GM21737 (cell line): Measurements from ENCODE around the gene CFC1B.
"Not testable (repeated sequence)": the region's sequence is repeated elsewhere in the genome, so short reads cannot be mapped to it uniquely, and the experiment has no call there.

ENCODE experiments used
- ATAC-seq: cut with Tn5 transposase; IDR thresholded peaks from one replicate; pipeline ENCODE4 v1.9.1; 2021; ENCODE audit warnings: mild to moderate bottlenecking, moderate library complexity; ENCODE audit not compliant: unreplicated experiment

CFC1B gene

DNA sequence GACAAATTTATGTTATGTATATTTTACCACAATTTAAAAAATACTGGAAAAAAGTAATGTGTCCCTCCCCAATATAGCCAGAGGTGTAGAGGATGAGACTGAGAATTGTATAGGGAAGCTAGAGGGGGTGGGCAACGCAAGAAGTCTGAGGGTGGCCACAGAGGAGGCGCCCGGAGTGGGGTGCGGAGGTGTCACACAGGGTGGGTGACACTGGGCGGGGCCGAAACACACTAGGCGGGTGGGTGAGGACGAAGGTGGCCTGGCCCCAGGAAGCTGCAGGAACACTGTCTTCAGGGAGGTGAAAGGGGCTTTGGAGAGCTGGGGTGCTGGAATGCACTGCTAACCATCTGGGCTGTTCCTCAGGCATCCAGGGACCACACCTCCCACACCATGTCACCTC is 35.4 kb downstream of the CFC1B start:
- ATAC-seq: not testable (repeated sequence)

DNA sequence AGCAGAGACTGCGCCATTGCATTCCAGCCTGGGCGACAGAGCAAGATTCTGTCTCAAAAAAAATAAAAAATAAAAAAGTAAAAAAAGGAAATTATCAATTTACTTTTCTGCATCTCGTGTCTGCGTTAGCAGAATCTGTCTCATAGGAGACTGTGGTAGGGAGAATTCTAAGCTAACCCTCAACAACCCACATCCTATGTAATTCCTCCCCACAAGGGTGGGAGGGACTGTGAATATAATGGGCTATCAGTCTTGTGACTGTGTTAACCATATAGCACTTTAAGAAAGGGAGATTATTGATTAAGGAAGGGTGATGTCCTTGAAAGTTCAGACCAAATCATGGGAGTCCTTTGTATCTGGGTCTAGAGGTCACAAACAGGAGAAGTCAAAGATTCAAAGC is 45.1 kb downstream of the CFC1B start:
- ATAC-seq: not testable (repeated sequence)

DNA sequence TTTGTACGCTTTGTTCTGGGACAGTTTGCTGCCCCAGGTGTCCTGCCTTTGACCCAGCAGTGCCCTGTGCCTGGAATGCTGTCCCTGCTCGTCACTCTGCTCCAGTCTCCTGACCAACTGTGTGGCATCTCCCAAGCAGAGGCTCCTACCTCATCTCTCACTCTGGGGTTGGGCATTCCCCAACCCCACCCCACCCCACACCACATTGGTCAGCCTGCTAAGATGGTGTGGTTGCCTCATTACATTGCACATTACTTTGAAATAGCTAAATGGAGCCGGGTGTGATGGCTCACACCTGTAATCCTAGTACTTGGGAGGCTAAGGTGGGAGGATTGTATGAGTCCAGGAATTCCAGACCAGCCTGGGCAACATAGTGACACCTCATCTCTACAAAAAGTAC is 50.9 kb downstream of the CFC1B start:
- ATAC-seq: not testable (repeated sequence)

DNA sequence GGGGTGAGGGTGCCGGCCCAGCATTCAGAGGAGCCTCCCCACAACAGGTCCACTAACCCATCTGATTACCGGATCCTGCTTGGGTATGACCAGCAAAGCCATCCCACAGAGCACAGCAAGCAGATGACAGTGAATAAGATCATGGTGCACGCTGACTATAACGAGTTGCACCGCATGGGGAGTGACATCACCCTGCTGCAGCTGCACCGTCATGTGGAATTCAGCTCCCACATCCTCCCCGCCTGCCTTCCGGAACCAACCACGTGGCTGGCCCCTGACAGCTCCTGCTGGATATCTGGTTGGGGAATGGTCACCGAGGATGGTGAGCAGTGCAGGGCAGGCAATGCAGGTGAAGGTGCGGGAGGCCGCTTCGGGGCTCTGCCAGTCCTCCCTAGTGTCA is 53.2 kb downstream of the CFC1B start:
- not testable (repeated sequence) for ATAC-seq

DNA sequence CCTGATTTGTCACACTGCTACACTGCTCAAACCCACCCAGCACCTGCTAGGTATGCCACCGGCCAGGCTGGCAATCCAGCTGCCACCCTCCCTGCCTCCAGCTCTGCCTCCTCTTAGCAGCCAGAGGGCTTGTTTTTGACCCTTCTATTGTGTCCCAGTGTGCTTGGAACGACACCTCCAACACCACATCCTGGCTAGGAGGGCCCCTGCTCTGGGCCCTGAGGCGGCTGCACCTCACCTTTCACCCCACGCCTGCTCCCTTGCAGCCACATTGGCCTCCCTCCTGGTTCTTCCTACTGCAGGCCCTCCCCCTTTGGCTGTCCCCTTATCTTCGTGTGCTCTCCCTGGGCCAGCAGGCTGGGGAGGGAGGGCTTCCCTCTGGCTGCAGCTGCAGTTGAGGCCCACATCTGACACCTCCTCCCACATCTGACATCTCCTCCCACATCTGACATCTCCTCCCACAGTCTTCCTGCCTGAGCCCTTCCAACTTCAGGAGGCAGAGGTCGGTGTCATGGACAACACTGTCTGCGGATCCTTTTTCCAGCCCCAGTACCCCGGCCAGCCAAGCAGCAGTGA is 55.3 kb downstream of the CFC1B start:
- not testable (repeated sequence) for ATAC-seq

DNA sequence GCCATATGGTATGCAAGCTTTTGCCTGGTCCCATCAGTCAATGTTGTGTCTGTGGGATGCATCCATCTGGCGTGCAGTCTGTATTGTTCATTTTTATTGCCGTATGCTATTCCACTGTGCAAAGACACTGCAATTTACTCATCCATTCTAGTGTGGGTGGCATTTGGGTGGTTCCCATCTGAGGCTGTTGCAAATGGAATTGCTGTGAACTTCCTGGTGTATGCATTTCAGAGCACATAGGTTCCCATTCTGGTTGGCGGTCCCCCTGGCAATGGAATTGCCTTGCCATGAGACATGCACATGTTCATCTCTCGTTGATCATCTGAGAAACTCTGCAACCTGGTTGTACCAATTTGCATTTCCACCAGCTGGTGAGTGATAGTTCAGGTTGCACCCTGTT is 56.5 kb downstream of the CFC1B start:
- ATAC-seq: not testable (repeated sequence)
